M059J (cell line): ENCODE data around the gene NSMF. TPM values are rescaled to one million over a fixed set of nuclear protein-coding genes. Genes with fewer than 3 reads are reported as not detected.
"Not testable (repeated sequence)": the region's sequence is repeated elsewhere in the genome, so short reads cannot be mapped to it uniquely, and the experiment has no call there.

Source experiments
- DNase-seq: peaks from one replicate; pipeline ENCODE4 v3.0.0-alpha.2; 2012; ENCODE audit warnings: low read depth
- total RNA-seq: library from RNA; depleted of rRNA; stranded (reverse); fragments of >200 nt; shearing (Covaris generic); gene quantifications from 2 replicates; pipeline ENCODE4 v1.2.3, GENCODE V29; 2014

Gene NSMF
- total RNA-seq, 1 experiment from 2014 or later = 24.0 TPM

GRCh38 chr9:137457406-137458193 is 1.5 kb downstream of the NSMF start:
- no peak for DNase-seq

GRCh38 chr9:137456864-137457405 is 2.2 kb downstream of the NSMF start:
- DNase-seq = no peak

GRCh38 chr9:137456061-137456863 is 2.9 kb downstream of the NSMF start:
- no peak for DNase-seq

GRCh38 chr9:137455359-137455991 is 3.7 kb downstream of the NSMF start:
- DNase-seq = no peak

- no peak for DNase-seq
Observed at GRCh38 chr9:137454597-137455358, 4.4 kb downstream of the NSMF start.

- DNase-seq = no peak
Observed at GRCh38 chr9:137454145-137454596, 5.0 kb downstream of the NSMF start.

- DNase-seq = no peak
Observed at GRCh38 chr9:137453643-137454081, 5.5 kb downstream of the NSMF start.

GRCh38 chr9:137452761-137453642 is 6.1 kb downstream of the NSMF start:
- DNase-seq = no peak

- DNase-seq = no peak
Observed at GRCh38 chr9:137452006-137452760, 7.0 kb downstream of the NSMF start.

- DNase-seq = not testable (repeated sequence)
Observed at GRCh38 chr9:137451264-137452005, 7.7 kb downstream of the NSMF start.

- not testable (repeated sequence) for DNase-seq
Observed at GRCh38 chr9:137450539-137451222, 8.5 kb downstream of the NSMF start.

GRCh38 chr9:137449931-137450538 is 9.1 kb downstream of the NSMF start:
- DNase-seq = no peak

- no peak for DNase-seq
Observed at GRCh38 chr9:137449081-137449844, 9.9 kb downstream of the NSMF start.

GRCh38 chr9:137448602-137448962 is 10.6 kb downstream of the NSMF start:
- no peak for DNase-seq

- DNase-seq = no peak
Observed at GRCh38 chr9:137447722-137448601, 11.2 kb downstream of the NSMF start.

GRCh38 chr9:137446851-137447471 is 12.2 kb downstream of the NSMF start:
- no peak for DNase-seq
